H54 (cell line): ENCODE data around the gene SDCCAG8.

Experiments
- DNase-seq: peaks from one replicate; pipeline ENCODE4 v3.0.0; 2011; ENCODE audit warnings: low spot score, mixed read lengths; ENCODE audit not compliant: insufficient read length
- FAIRE-seq: peaks from 3 replicates; lab custom pipeline; 2011; peaks lifted over from hg19 to GRCh38; lab: Jason Lieb, UNC
- POLR2A ChIP-seq: IDR thresholded peaks from 2 replicates; pipeline ENCODE4 v1.6.1; 2011; ENCODE audit warnings: low read depth, mild to moderate bottlenecking, low read length

SDCCAG8 gene

GRCh38 chr1:243244432-243244841 is 11.4 kb upstream of the SDCCAG8 start:
- DNase-seq (no peak), FAIRE-seq (no peak)
- TF ChIP-seq POLR2A = no peak

GRCh38 chr1:243246916-243247315 is 8.9 kb upstream of the SDCCAG8 start:
- peak; percentile 11 for FAIRE-seq
- TF ChIP-seq POLR2A = no peak
- no peak for DNase-seq

GRCh38 chr1:243247901-243248300 is 7.9 kb upstream of the SDCCAG8 start:
- DNase-seq (no peak), FAIRE-seq (no peak)
- no peak for TF ChIP-seq POLR2A

- no peak for FAIRE-seq
Observed at GRCh38 chr1:243249214-243249613, 6.6 kb upstream of the SDCCAG8 start.

GRCh38 chr1:243250102-243250501 is 5.7 kb upstream of the SDCCAG8 start:
- no peak for TF ChIP-seq POLR2A
- FAIRE-seq = no peak
- DNase-seq = no peak

More at GRCh38 chr1:243249214-243249613, 6.6 kb upstream of the SDCCAG8 start:
- DNase-seq = no peak
- TF ChIP-seq POLR2A = no peak

GRCh38 chr1:243251539-243251938 is 4.3 kb upstream of the SDCCAG8 start:
- TF ChIP-seq POLR2A = no peak
- DNase-seq (no peak), FAIRE-seq (peak; percentile 57)

- TF ChIP-seq POLR2A = no peak
- FAIRE-seq (peak; percentile 33), DNase-seq (no peak)
Observed at GRCh38 chr1:243253211-243253925, 2.5 kb upstream of the SDCCAG8 start.

- DNase-seq = no peak
Observed at GRCh38 chr1:243253926-243254232, 2.0 kb upstream of the SDCCAG8 start.

GRCh38 chr1:243254233-243254926 is 1.5 kb upstream of the SDCCAG8 start:
- TF ChIP-seq POLR2A = peak; percentile 54; the same call in 1 of the 2 replicates
- peak; percentile 61 for FAIRE-seq
- peak; percentile 49 for DNase-seq

More at GRCh38 chr1:243253926-243254232, 2.0 kb upstream of the SDCCAG8 start:
- no peak for FAIRE-seq
- no peak for TF ChIP-seq POLR2A

GRCh38 chr1:243254927-243255790 is 682 bp upstream of the SDCCAG8 start, which contains the start of gene CEP170:
TSS of gene CEP170 (minus strand) at chr1:243255281. CDS start at chr1:243225280, 30,001 bp downstream.
- FAIRE-seq = no peak
- DNase-seq = peak; percentile 69
- peak; percentile 80 for TF ChIP-seq POLR2A

- FAIRE-seq = no peak
Observed at GRCh38 chr1:243256590-243256989, 749 bp downstream of the SDCCAG8 start.

GRCh38 chr1:243257189-243257588 is 1.3 kb downstream of the SDCCAG8 start:
- DNase-seq (no peak), FAIRE-seq (no peak)
- no peak for TF ChIP-seq POLR2A

More at GRCh38 chr1:243256590-243256989, 749 bp downstream of the SDCCAG8 start:
- no peak for DNase-seq
- TF ChIP-seq POLR2A = no peak

GRCh38 chr1:243258731-243259130 is 2.9 kb downstream of the SDCCAG8 start:
- FAIRE-seq = no peak
- no peak for DNase-seq
- no peak for TF ChIP-seq POLR2A

- peak; percentile 6 for FAIRE-seq
- no peak for TF ChIP-seq POLR2A
- DNase-seq = no peak
Observed at GRCh38 chr1:243260221-243260880, 4.5 kb downstream of the SDCCAG8 start.
